Heart right ventricle (tissue), 16 donors: Measurements from ENCODE around the gene EMILIN2. TPM values are rescaled to one million over a fixed set of nuclear protein-coding genes. Genes with fewer than 3 reads are reported as not detected.
"Not testable (repeated sequence)": the region's sequence is repeated elsewhere in the genome, so short reads cannot be mapped to it uniquely, and the experiment has no call there.

Experiments used
- ATAC-seq, 8 donors: fragments of 200-7000 bp; cut with Tn5 transposase; one replicate each; pipeline ENCODE4 v1.9.1; 2020; ENCODE audit warnings: mild to moderate bottlenecking in 8 of 8, moderate library complexity in 8 of 8, moderate number of reproducible peaks in 1 of 8
- DNase-seq, 2 donors: peaks; one replicate each; pipeline ENCODE4 v3.0.0-alpha.2; 2020
- H3K27ac ChIP-seq, 10 donors: fragments of 200-600 bp; sonication (generic) in 2 of 10; one replicate each; pipeline versions ENCODE4 v1.5.0 to v1.8.0; 2020 to 2022; ENCODE audit warnings: mild to moderate bottlenecking in 3 of 10
- H3K27me3 ChIP-seq, 7 donors: fragments of 200-600 bp; one replicate each; pipeline ENCODE4 v1.8.0; 2021 to 2022; ENCODE audit warnings: mild to moderate bottlenecking in 2 of 7
- H3K36me3 ChIP-seq, 9 donors: fragments of 200-600 bp; sonication (generic) in 1 of 9; one replicate each; pipeline versions ENCODE4 v1.5.0 to v1.8.0; 2020 to 2022; ENCODE audit warnings: mild to moderate bottlenecking in 2 of 9
- H3K4me1 ChIP-seq, 9 donors: fragments of 200-600 bp; sonication (generic) in 1 of 9; one replicate each; pipeline versions ENCODE4 v1.5.0 to v1.8.0; 2020 to 2022; ENCODE audit warnings: mild to moderate bottlenecking in 4 of 9
- H3K4me3 ChIP-seq, 10 donors: fragments of 200-600 bp; sonication (generic) in 2 of 10; one replicate each; pipeline versions ENCODE4 v1.5.0 to v1.8.0; 2020 to 2022; ENCODE audit warnings: mild to moderate bottlenecking in 7 of 10, moderate library complexity in 2 of 10
- H3K9me3 ChIP-seq, 11 donors: fragments of 200-600 bp in 10 of 11; sonication (generic) in 2 of 11; one replicate each; pipeline versions ENCODE4 v1.5.0 to v1.8.0; 2013 to 2022; ENCODE audit warnings: mild to moderate bottlenecking in 2 of 11, control low read depth in 1 of 11, moderate library complexity in 1 of 11
- WGBS, 2 donors: extraction: QIAGEN DNeasy Blood & Tissue Kit; methylation state at CpG; one replicate each; pipeline ENCODE4 v1.1.7; 2013; ENCODE audit warnings: inconsistent platforms in 1 of 2; 5-methylcytosine and 5-hydroxymethylcytosine counted together
- intact Hi-C, 10 donors: fragments of 100-400 bp; cut with DNase I; formaldehyde crosslinking; loops; one replicate each; pipeline versions ENCODE4 v1.11.1 to v1.14.2; 2022
- polyA plus RNA-seq, 2 donors: library from polyadenylated mRNA; stranded (reverse); fragments of 200-250 nt; gene quantifications; one replicate each; pipeline ENCODE4 v1.2.3, GENCODE V29; 2013
- total RNA-seq, 10 donors: library from RNA; stranded (reverse); fragmentation: NEBNext Ultra II Directional in 3 of 10; extraction: Animal tissue kit (Norgen Biotek cat#: 25700) in 3 of 10; gene quantifications; one replicate each; pipeline versions ENCODE4 v1.2.1 to v1.2.4, GENCODE V29; 2021 to 2023
- TF ChIP-seq, protein P1 (sequence below), 9 donors: fragments of 200-600 bp; sonication (generic) in 2 of 9; IDR thresholded peaks; one replicate each; pipeline versions ENCODE4 v1.5.0 to v1.8.0; 2021 to 2022; ENCODE audit warnings: antibody characterized with exemption in 9 of 9, mild to moderate bottlenecking in 5 of 9, moderate library complexity in 1 of 9
- donor health status: Arrhythmogenic right ventricular cardiomyopathy.
- donor health status: ischemic (EF 13 %, LVEDD 7.1; RV severe dilation, severe dysfunction).
- donor health status: healthy with polysubstance abuse.
- donor health status: DM: no; HTN: yes; CAD: no.
- donor health status: DM: no; HTN: no; CAD: no.
- donor health status: ischemic (EF 25% LVEDD 6.9; RV normal size, moderate dysfunction).
- donor health status: ischemic (EF 25% LVEDD 5.7; RV mildly dilated, moderate dysfunction).
- donor health status: healthy.
- donor health status: DM: yes; HTN: yes; CAD: no.
- donor health status: Ischemic cardiomyopathy.
- donor health status: ischemic (EF 35%, LVEDD 5.7; RV mildly dilated, moderate dysfunction).
- donor health status: nonischemic (EF 11% LVEDD 7.7; RV severe dilation, severe dysfunction).
- donor health status: DM: yes; HTN: yes; CAD: no.
- donor health status: PGD.
- donor health status: ischemic (EF 29% LVEDD 5.4; RV normal size, mild dysfunction).
- donor health status: nonischemic (EF 23%, LVEDD 6.1; RV moderate dilation, normal function).

EMILIN2 gene
- total and polyA plus RNA-seq, 12 donors = 9.5 to 50.5 (median 19.6) TPM

DNA sequence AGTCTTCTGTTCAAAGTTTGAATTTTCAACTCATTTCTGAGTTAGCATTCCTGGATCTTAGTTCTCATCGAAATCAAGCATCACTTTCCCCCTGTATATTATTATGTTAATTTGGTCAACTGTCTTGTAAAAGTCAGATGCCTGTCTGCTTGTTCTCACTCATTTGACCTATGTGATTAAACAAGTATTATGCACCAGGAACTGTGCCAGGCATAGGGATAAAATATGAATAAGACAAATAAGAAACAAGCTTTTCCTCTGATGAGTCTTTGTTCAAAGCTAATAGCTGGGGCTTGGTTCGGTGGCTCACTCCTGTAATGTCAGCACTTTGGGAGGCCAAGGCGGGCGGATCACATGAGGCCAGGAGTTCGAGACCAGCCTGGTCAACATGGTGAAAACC lies 19.7 kb upstream of the EMILIN2 start:
- intact Hi-C loops = no loop called here
- Histone ChIP-seq H3K27ac (peak overlapping the region in 1 of 10 donors; percentile 18), H3K4me1 (peaks cover 0 to 11% (median 8%) of the 10 kb centered on the region in 9 donors), H3K9me3 (peaks cover 0 to 7% (median 0%) of the 10 kb centered on the region in 11 donors), H3K27me3 (no peaks in the 10 kb centered on the region), H3K36me3 (no peaks in the 10 kb centered on the region), H3K4me3 (no peak overlapping the region)
- TF ChIP-seq, protein P1, sequence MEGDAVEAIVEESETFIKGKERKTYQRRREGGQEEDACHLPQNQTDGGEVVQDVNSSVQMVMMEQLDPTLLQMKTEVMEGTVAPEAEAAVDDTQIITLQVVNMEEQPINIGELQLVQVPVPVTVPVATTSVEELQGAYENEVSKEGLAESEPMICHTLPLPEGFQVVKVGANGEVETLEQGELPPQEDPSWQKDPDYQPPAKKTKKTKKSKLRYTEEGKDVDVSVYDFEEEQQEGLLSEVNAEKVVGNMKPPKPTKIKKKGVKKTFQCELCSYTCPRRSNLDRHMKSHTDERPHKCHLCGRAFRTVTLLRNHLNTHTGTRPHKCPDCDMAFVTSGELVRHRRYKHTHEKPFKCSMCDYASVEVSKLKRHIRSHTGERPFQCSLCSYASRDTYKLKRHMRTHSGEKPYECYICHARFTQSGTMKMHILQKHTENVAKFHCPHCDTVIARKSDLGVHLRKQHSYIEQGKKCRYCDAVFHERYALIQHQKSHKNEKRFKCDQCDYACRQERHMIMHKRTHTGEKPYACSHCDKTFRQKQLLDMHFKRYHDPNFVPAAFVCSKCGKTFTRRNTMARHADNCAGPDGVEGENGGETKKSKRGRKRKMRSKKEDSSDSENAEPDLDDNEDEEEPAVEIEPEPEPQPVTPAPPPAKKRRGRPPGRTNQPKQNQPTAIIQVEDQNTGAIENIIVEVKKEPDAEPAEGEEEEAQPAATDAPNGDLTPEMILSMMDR (IDR thresholded peaks at IDR 0.05) = no peak
- WGBS, 2 donors = 88 to 89% methylated on average over 5 of the region's 5 CpGs
- ATAC-seq (no peak), DNase-seq (no peak)

DNA sequence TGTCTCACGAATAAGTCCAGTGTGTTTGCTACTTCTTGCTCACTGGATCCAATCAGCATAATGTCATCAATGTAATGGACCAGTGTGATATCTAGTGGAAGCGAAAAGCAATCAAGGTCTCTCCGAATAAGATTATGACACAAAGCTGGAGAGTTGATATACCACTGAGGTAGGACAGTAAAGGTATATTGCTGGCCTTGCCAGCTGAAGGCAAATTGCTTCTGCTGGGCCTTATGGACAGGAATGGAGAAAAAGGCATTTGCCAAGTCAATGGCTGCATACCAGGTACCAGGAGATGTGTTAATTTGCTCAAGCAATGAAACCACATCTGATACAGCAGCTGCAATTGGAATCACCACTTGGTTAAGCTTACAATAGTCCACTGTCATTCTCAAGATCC lies 10.7 kb upstream of the EMILIN2 start:
- WGBS, 2 donors = 93 to 98% methylated on average over 3 of the region's 3 CpGs
- ATAC-seq, H3K4me1 ChIP-seq, intact Hi-C loops, DNase-seq, H3K27ac ChIP-seq, H3K36me3 ChIP-seq, H3K27me3 ChIP-seq, H3K4me3 ChIP-seq: not testable (repeated sequence)
- H3K9me3 ChIP-seq = peaks cover 0 to 12% (median 0%) of the 10 kb centered on the region in 11 donors

DNA sequence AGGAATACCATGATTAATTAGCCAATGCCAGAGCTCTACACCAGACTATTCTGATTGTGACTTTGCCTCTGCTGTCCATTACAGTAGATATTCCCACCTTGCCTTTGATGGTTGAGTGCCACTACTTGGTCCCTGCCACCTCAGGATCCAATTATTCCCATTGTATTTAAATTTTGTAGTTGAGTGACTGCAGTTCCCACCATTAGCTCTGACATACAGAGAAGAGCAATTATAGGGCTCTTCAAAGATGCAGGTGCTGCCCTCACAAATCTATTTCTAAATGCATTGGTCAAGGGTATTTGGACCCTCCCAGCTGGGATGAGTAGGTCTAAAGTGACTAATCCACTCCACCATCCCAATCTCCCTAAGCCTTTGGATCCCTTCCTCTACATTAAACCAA lies 9.5 kb upstream of the EMILIN2 start:
- H3K27ac ChIP-seq, H3K4me3 ChIP-seq, H3K36me3 ChIP-seq, H3K27me3 ChIP-seq, DNase-seq, ATAC-seq, H3K4me1 ChIP-seq: not testable (repeated sequence)
- peaks cover 0 to 12% (median 0%) of the 10 kb centered on the region in 11 donors for H3K9me3 ChIP-seq
- intact Hi-C loops = loop anchor here in 1 of 10 donors (1.0 kb wide), 1 partner anchor 13 kb away; no protein-coding TSS in a partner anchor

DNA sequence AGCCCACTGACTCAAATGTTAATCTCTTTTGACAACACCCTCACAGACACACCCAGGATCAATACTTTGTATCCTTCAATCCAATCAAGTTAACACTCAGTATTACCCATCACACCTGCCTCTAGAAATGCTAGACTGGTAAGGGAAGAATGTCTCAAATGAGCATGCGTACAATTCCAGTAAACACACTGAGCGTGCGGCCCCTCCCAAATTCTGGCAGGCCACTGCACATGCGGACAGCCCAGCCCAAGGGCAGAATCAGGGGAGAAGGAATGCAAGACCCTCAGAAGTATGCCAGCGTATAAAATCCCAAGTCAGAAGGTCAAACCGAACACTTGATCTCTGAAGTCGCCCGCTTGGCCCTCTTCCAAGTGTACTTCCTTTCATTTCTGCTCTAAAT lies 7.6 kb upstream of the EMILIN2 start:
- Histone ChIP-seq H3K4me1 (peaks cover 0 to 6% (median 0%) of the 10 kb centered on the region in 9 donors), H3K9me3 (peaks cover 0 to 12% (median 0%) of the 10 kb centered on the region in 11 donors), H3K4me3 (no peak overlapping the region), H3K27ac (no peak overlapping the region), H3K36me3 (no peaks in the 10 kb centered on the region), H3K27me3 (no peaks in the 10 kb centered on the region)
- no peak for DNase-seq
- TF ChIP-seq, protein P1 (IDR thresholded peaks at IDR 0.05) = no peak
- intact Hi-C loops = no loop called here
- WGBS, 2 donors = 81 to 86% methylated on average over 8 of the region's 8 CpGs
- ATAC-seq = no peak

DNA sequence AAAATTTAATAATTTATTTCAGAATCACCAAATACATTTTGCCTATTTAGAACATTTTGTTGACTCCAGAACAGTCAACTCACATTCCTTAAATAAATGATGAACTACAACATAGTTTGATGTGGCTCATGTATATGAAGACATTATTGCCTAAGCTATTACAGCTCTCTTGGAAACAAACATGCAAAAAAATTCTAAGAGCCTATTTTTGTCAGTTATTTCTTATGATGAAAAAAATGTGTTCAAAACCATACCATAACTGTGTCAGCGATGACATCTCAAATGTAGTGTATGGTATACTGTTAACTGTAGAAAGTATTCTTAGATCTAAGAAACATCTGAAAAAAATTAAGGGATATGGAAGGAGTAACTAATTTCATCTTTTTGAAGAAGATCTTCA lies 6.3 kb upstream of the EMILIN2 start:
- no peak for DNase-seq
- TF ChIP-seq, protein P1 (IDR thresholded peaks at IDR 0.05) = no peak
- intact Hi-C loops = loop anchor here in 1 of 10 donors (10.0 kb wide), 1 partner anchor 64 kb away; no protein-coding TSS in a partner anchor
- H3K36me3 ChIP-seq = no peaks in the 10 kb centered on the region
- no peak for ATAC-seq
- H3K9me3 ChIP-seq = peaks cover 0 to 12% (median 0%) of the 10 kb centered on the region in 11 donors
- no peak overlapping the region for H3K27ac ChIP-seq
- peaks cover 0 to 15% (median 0%) of the 10 kb centered on the region in 9 donors for H3K4me1 ChIP-seq
- H3K4me3 ChIP-seq = no peak overlapping the region
- H3K27me3 ChIP-seq = peaks cover 0 to 9% (median 0%) of the 10 kb centered on the region in 7 donors
- WGBS, 2 donors = 91 to 98% methylated on average over 1 of the region's 1 CpG
